ENCODE results near the gene JMJD4.

DNA sequence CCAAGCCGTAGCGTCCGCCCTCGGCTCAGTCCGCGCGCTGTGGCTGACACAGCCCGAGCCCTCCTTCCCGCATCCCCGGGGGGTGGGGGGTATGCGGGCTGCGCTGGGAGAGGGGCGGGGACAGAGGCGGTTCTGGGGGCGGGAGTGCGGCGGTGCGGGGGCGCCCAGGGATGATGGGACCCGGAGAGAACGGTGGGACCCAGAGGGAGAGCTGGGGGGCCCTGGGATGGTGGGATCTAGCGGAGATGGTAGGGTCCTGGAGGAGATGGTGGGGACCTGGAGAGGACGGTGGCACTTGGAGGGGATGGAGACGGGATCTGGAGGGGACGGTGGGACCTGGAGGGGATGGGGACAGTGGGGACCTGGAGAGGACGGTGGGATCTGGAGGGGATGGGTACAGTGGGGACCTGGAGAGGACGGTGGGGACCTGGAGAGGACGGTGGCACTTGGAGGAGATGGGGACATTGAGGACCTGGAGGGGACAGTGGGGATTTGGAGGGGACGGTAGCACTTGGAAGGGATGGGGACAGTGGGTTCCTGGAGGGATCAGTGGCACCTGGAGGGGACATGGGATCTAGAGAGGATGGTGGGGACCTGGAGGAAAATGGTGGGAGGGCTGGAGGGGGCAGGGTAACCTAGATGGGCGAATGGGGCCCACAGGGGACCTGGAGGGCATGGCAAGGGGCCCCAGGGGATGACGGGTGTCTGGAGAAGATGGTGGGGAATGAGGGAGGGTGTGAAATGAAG is 610 bp upstream of the JMJD4 start:
- no peak for TF ChIP-seq MEF2D (tag; conservative IDR thresholded peaks at IDR 0.05; ENCODE audit: low read depth)
- TF ChIP-seq, protein P1, sequence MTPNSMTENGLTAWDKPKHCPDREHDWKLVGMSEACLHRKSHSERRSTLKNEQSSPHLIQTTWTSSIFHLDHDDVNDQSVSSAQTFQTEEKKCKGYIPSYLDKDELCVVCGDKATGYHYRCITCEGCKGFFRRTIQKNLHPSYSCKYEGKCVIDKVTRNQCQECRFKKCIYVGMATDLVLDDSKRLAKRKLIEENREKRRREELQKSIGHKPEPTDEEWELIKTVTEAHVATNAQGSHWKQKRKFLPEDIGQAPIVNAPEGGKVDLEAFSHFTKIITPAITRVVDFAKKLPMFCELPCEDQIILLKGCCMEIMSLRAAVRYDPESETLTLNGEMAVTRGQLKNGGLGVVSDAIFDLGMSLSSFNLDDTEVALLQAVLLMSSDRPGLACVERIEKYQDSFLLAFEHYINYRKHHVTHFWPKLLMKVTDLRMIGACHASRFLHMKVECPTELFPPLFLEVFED (CRISPR knock-in tag; conservative IDR thresholded peaks at IDR 0.05): no peak
- TF ChIP-seq, protein P2, sequence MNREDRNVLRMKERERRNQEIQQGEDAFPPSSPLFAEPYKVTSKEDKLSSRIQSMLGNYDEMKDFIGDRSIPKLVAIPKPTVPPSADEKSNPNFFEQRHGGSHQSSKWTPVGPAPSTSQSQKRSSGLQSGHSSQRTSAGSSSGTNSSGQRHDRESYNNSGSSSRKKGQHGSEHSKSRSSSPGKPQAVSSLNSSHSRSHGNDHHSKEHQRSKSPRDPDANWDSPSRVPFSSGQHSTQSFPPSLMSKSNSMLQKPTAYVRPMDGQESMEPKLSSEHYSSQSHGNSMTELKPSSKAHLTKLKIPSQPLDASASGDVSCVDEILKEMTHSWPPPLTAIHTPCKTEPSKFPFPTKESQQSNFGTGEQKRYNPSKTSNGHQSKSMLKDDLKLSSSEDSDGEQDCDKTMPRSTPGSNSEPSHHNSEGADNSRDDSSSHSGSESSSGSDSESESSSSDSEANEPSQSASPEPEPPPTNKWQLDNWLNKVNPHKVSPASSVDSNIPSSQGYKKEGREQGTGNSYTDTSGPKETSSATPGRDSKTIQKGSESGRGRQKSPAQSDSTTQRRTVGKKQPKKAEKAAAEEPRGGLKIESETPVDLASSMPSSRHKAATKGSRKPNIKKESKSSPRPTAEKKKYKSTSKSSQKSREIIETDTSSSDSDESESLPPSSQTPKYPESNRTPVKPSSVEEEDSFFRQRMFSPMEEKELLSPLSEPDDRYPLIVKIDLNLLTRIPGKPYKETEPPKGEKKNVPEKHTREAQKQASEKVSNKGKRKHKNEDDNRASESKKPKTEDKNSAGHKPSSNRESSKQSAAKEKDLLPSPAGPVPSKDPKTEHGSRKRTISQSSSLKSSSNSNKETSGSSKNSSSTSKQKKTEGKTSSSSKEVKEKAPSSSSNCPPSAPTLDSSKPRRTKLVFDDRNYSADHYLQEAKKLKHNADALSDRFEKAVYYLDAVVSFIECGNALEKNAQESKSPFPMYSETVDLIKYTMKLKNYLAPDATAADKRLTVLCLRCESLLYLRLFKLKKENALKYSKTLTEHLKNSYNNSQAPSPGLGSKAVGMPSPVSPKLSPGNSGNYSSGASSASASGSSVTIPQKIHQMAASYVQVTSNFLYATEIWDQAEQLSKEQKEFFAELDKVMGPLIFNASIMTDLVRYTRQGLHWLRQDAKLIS (CRISPR knock-in tag; IDR thresholded peaks at IDR 0.05): no peak
- TF ChIP-seq POLR2A (conservative IDR thresholded peaks at IDR 0.05): no peak
- no peak for TF ChIP-seq ZNF146 (CRISPR knock-in tag; IDR thresholded peaks at IDR 0.05; ENCODE audit: unreplicated experiment)
- TF ChIP-seq TAF7 (tag; IDR thresholded peaks at IDR 0.05): no peak
- TF ChIP-seq SMC3 (conservative IDR thresholded peaks at IDR 0.05; ENCODE audit: insufficient read depth, low read depth, low read length): no peak
